OCI-LY3 (cell line): ENCODE measurements around the gene NCOR2.

Experiments
- CTCF ChIP-seq: fragments of 200-600, 300-600 bp; sonication (generic); IDR thresholded peaks from 2 replicates; pipeline ENCODE4 v1.5.1; 2014; ENCODE audit warnings: antibody characterized with exemption, low read length, low read depth
- EZH2phosphoT487 ChIP-seq: fragments of 200-600 bp; shearing (Covaris generic); IDR thresholded peaks from 2 replicates; pipeline ENCODE4 v1.6.1; 2018; ENCODE audit warnings: antibody characterized with exemption, mixed run types, low read depth

- TF ChIP-seq CTCF (no peak), EZH2phosphoT487 (no peak)
Measured at GRCh38 chr12:124614512-124615292, 47.3 kb upstream of the NCOR2 start.
